HCT116 (cell line): ENCODE measurements around the gene DLG5. TPM values are rescaled to one million over a fixed set of nuclear protein-coding genes. Genes with fewer than 3 reads are reported as not detected.

Source experiments
- ATAC-seq: fragments of 200-7000 bp; cut with Tn5 transposase; 2 replicates; pipeline ENCODE4 v1.9.1; 2020; ENCODE audit warnings: mild to moderate bottlenecking, moderate library complexity
- BruUV-seq: library from RNA; stranded (reverse); fragments of 400-500 nt; replicated peaks from 2 replicates; lab custom pipeline; 2021; lab: Mats Ljungman, UMichigan
- CTCF ChIA-PET: fragments of 300-600 bp; sonication (Branson Sonifier 250); formaldehyde crosslinking; loops from one replicate; lab custom pipeline; 2021; ENCODE audit warnings: antibody characterized with exemption; lab: Charles Lee
- POLR2A ChIA-PET: fragments of 300-600, 350-600 bp; sonication (Branson Sonifier 250); formaldehyde crosslinking; loops from one replicate; lab custom pipeline; 2021; ENCODE audit warnings: antibody characterized with exemption; lab: Charles Lee
- RAD21 ChIA-PET, 2 experiments: fragments of 300-600 bp; sonication (Branson Sonifier 250); formaldehyde crosslinking; loops; one replicate each; lab custom pipeline; 2023; ENCODE audit warnings: low total read pairs in 2 of 2; ENCODE audit not compliant: uncharacterized antibody in 2 of 2, unreplicated experiment in 2 of 2, low non-redundant PET in 1 of 2; lab: Charles Lee
- DNase-seq: peaks from one replicate; pipeline ENCODE4 v3.0.0-alpha.2; 2010; ENCODE audit warnings: low read depth, low spot score
- H2AFZ ChIP-seq: fragments of 200-600 bp; shearing (Covaris generic), sonication (generic); 2 replicates; pipeline ENCODE4 v1.6.1; 2017; ENCODE audit warnings: low read depth, mixed run types, mixed read lengths, antibody characterized with exemption, low read length; ENCODE audit not compliant: poor library complexity, severe bottlenecking
- H3K27ac ChIP-seq: 2 replicates; pipeline ENCODE4 v1.5.1; 2012; ENCODE audit warnings: low read depth, low read length
- H3K27me3 ChIP-seq: fragments of 200-600 bp; sonication (generic); 2 replicates; pipeline ENCODE4 v1.6.1; 2016; ENCODE audit warnings: mixed run types, low read length, mixed read lengths; ENCODE audit not compliant: insufficient read depth
- H3K36me3 ChIP-seq, 2 experiments: fragments of 200-500 bp in 1 of 2; fragments of 200-600 bp in 1 of 2; sonication (Bioruptor generic) in 1 of 2; sonication (generic) in 1 of 2; 2 replicates each; pipeline versions ENCODE4 v1.5.1 to v1.6.1; 2014 to 2016; ENCODE audit warnings: low read length in 2 of 2, inconsistent platforms in 1 of 2, mixed read lengths in 1 of 2, mixed run types in 1 of 2; ENCODE audit not compliant: insufficient read depth in 2 of 2, control insufficient read depth in 1 of 2
- H3K4me1 ChIP-seq, 2 experiments: fragments of 200-600 bp in 1 of 2; sonication (generic) in 1 of 2; 2 replicates each; pipeline versions ENCODE4 v1.5.1 to v1.6.1; 2012 to 2017; ENCODE audit warnings: low read length in 2 of 2, inconsistent platforms in 1 of 2, mild to moderate bottlenecking in 1 of 2, mixed read lengths in 1 of 2, mixed run types in 1 of 2, moderate library complexity in 1 of 2; ENCODE audit not compliant: insufficient read depth in 2 of 2, control insufficient read depth in 1 of 2
- H3K4me2 ChIP-seq: fragments of 200-600 bp; sonication (generic); 2 replicates; pipeline ENCODE4 v1.6.1; 2017; ENCODE audit warnings: mixed run types, low read length, mixed read lengths
- H3K4me3 ChIP-seq, 2 experiments: fragments of 200-600 bp in 1 of 2; sonication (generic) in 1 of 2; replicated peaks in 1 of 2; 2 replicates each; pipeline ENCODE4 v1.5.1; 2011 to 2016; ENCODE audit warnings: low read length in 2 of 2, control low read depth in 1 of 2, low read depth in 1 of 2, mild to moderate bottlenecking in 1 of 2, mixed read lengths in 1 of 2, mixed run types in 1 of 2
- H3K79me2 ChIP-seq: fragments of 200-600 bp; sonication (generic); 2 replicates; pipeline ENCODE4 v1.6.1; 2017; ENCODE audit warnings: mild to moderate bottlenecking, mixed run types, low read length, moderate library complexity, mixed read lengths; ENCODE audit not compliant: insufficient read depth
- H3K9ac ChIP-seq: fragments of 200-600 bp; sonication (generic); 2 replicates; pipeline ENCODE4 v1.6.1; 2016; ENCODE audit warnings: low read length, mixed read lengths
- H3K9me2 ChIP-seq: fragments of 200-600 bp; sonication (generic), shearing (Covaris generic); 2 replicates; pipeline ENCODE4 v1.6.1; 2017; ENCODE audit warnings: mixed run types, mild to moderate bottlenecking, moderate library complexity; ENCODE audit not compliant: insufficient read depth
- H3K9me3 ChIP-seq, 2 experiments: fragments of 200-500 bp in 1 of 2; fragments of 200-600 bp in 1 of 2; sonication (Bioruptor generic) in 1 of 2; sonication (generic) in 1 of 2; 2 replicates each; pipeline ENCODE4 v1.6.1; 2014 to 2017; ENCODE audit warnings: low read length in 2 of 2, mixed read lengths in 2 of 2, inconsistent platforms in 1 of 2, low read depth in 1 of 2, mild to moderate bottlenecking in 1 of 2, mixed run types in 1 of 2, moderate library complexity in 1 of 2; ENCODE audit not compliant: control insufficient read depth in 1 of 2, insufficient read depth in 1 of 2
- H4K20me1 ChIP-seq: fragments of 200-600 bp; sonication (generic), shearing (Covaris generic); 2 replicates; pipeline ENCODE4 v1.6.1; 2017; ENCODE audit warnings: mixed run types, mild to moderate bottlenecking, moderate library complexity; ENCODE audit not compliant: insufficient read depth
- CBX3 ChIP-seq: IDR thresholded peaks from 2 replicates; pipeline ENCODE4 v1.6.1; 2012; ENCODE audit warnings: low read depth
- CEBPB ChIP-seq: IDR thresholded peaks from 2 replicates; pipeline ENCODE4 v1.6.1; 2012; ENCODE audit warnings: low read depth
- EGR1 ChIP-seq: IDR thresholded peaks from 2 replicates; pipeline ENCODE4 v1.6.1; 2012; ENCODE audit warnings: low read depth
- EZH2 ChIP-seq: fragments of 200-600 bp; sonication (generic); IDR thresholded peaks from 2 replicates; pipeline ENCODE4 v1.6.1; 2017; ENCODE audit warnings: antibody characterized with exemption, mixed run types
- FOSL1 ChIP-seq: IDR thresholded peaks from 2 replicates; pipeline ENCODE4 v1.6.1; 2012; ENCODE audit warnings: low read depth
- JUND ChIP-seq: IDR thresholded peaks from 2 replicates; pipeline ENCODE4 v1.6.1; 2012
- POLR2A ChIP-seq: IDR thresholded peaks from 2 replicates; pipeline ENCODE4 v1.7.0; 2011; ENCODE audit warnings: borderline replicate concordance; ENCODE audit not compliant: insufficient read depth, insufficient read length; ENCODE audit errors: extremely low read depth
- POLR2AphosphoS5 ChIP-seq: IDR thresholded peaks from 2 replicates; pipeline ENCODE4 v1.6.1; 2011; ENCODE audit warnings: mild to moderate bottlenecking, low read depth, low read length, moderate library complexity
- RAD21 ChIP-seq: IDR thresholded peaks from 2 replicates; pipeline ENCODE4 v1.6.1; 2012; ENCODE audit warnings: low read depth, mild to moderate bottlenecking
- SIN3A ChIP-seq: IDR thresholded peaks from 2 replicates; pipeline ENCODE4 v1.6.1; 2012; ENCODE audit warnings: low read depth
- SP1 ChIP-seq: IDR thresholded peaks from 2 replicates; pipeline ENCODE4 v1.6.1; 2012; ENCODE audit warnings: low read depth
- SRF ChIP-seq: IDR thresholded peaks from 2 replicates; pipeline ENCODE4 v1.6.1; 2012; ENCODE audit warnings: low read depth
- TCF7L2 ChIP-seq: IDR thresholded peaks from 2 replicates; pipeline ENCODE4 v1.7.0; 2011; ENCODE audit warnings: borderline replicate concordance, inconsistent platforms; ENCODE audit not compliant: insufficient read depth, insufficient read length; ENCODE audit errors: extremely low read depth
- YY1 ChIP-seq: IDR thresholded peaks from 2 replicates; pipeline ENCODE4 v1.6.1; 2011; ENCODE audit warnings: low read length, low read depth, moderate library complexity, mild to moderate bottlenecking; ENCODE audit not compliant: insufficient replicate concordance; ENCODE audit errors: extremely low read depth
- ZFX ChIP-seq: fragments of 450-650 bp; IDR thresholded peaks from 2 replicates; pipeline ENCODE4 v1.6.1; 2017
- ZNF274 ChIP-seq: fragments of 200-500 bp; sonication (Bioruptor generic); IDR thresholded peaks from 2 replicates; pipeline ENCODE4 v1.6.1; 2014; ENCODE audit warnings: mild to moderate bottlenecking, low read depth, low read length, inconsistent platforms
- intact Hi-C: fragments of 100-400 bp; cut with micrococcal nuclease; formaldehyde crosslinking; loops from 2 replicates; pipeline ENCODE4 v1.10.0; 2022
- total RNA-seq: library from RNA; stranded (reverse); gene quantifications from one replicate; pipeline ENCODE4 v1.2.1, GENCODE V29; 2021; ENCODE audit not compliant: unreplicated experiment
- TF ChIP-seq, protein P1 (sequence below): IDR thresholded peaks from 2 replicates; pipeline ENCODE4 v1.6.1; 2012
- TF ChIP-seq, protein P2 (sequence below): IDR thresholded peaks from 2 replicates; pipeline ENCODE4 v1.6.1; 2011; ENCODE audit warnings: mild to moderate bottlenecking, low read length, moderate library complexity; ENCODE audit not compliant: insufficient replicate concordance; ENCODE audit errors: extremely low read depth
- TF ChIP-seq, protein P3 (sequence below): IDR thresholded peaks from 2 replicates; pipeline ENCODE4 v1.6.1; 2012; ENCODE audit warnings: low read depth
- TF ChIP-seq, protein P4 (sequence below): IDR thresholded peaks from 2 replicates; pipeline ENCODE4 v1.6.1; 2012

The DLG5 gene
- total RNA-seq, 1 experiment from 2014 or later = 44.8 TPM

DNA sequence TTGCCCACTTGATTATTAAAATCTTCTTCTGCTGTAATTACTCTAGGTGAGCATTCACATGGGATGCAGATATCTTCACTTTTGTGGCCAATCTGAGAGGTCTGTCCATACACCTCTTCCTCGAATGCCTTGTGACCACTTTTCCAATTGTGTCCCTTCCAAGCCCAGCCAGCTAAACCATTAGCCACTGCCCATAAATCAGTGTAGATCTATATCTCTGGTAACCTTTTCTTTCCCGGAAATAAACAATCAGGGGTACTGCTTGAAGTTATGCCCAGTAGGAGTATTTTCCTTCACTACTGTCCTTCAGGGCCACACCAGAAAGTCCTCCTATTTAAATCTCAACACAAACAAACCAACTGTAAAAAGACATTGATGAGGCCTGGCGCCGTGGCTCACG, 184.4 kb downstream of the DLG5 start (continued):
- TF ChIP-seq CEBPB = no peak
- TF ChIP-seq, protein P1, sequence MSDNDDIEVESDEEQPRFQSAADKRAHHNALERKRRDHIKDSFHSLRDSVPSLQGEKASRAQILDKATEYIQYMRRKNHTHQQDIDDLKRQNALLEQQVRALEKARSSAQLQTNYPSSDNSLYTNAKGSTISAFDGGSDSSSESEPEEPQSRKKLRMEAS = no peak
- TF ChIP-seq, protein P2, sequence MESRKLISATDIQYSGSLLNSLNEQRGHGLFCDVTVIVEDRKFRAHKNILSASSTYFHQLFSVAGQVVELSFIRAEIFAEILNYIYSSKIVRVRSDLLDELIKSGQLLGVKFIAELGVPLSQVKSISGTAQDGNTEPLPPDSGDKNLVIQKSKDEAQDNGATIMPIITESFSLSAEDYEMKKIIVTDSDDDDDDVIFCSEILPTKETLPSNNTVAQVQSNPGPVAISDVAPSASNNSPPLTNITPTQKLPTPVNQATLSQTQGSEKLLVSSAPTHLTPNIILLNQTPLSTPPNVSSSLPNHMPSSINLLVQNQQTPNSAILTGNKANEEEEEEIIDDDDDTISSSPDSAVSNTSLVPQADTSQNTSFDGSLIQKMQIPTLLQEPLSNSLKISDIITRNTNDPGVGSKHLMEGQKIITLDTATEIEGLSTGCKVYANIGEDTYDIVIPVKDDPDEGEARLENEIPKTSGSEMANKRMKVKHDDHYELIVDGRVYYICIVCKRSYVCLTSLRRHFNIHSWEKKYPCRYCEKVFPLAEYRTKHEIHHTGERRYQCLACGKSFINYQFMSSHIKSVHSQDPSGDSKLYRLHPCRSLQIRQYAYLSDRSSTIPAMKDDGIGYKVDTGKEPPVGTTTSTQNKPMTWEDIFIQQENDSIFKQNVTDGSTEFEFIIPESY = no peak

DNA sequence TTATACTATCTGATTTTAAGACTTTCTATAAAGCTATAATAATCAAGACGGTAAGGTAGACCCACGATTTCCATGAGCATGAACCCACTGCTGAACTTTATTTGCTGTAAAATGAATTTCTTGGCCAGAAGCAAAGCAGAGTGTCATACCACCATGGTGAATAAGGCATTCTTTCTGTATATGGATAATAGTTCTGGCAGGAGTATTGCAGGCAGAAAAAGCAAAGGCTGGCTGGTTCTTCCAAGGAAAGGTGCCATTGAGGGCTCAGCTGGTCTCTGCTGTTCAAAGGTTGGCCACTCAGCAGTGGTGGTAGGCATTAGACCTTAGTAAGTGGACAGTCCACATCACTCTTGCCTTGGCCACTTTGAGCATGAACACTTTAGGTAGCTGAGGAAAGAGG, 184.8 kb downstream of the DLG5 start:
- POLR2A ChIA-PET = no interaction called here
- Histone ChIP-seq H3K27me3 (no peaks in the 10 kb centered on the region), H2AFZ (no peak overlapping the region), H3K4me2 (no peak overlapping the region), H3K9ac (no peak overlapping the region), H3K27ac (no peak overlapping the region), H3K36me3 (no peaks in the 10 kb centered on the region), H3K4me3 (no peak overlapping the region), H3K9me3 (no peaks in the 10 kb centered on the region), H3K9me2 (no peaks in the 10 kb centered on the region), H3K4me1 (peaks cover 0 to 7% of the 10 kb centered on the region in 2 experiments; a peak in 2 of 4 replicates), H3K79me2 (no peaks in the 10 kb centered on the region), H4K20me1 (no peaks in the 10 kb centered on the region)
- TF ChIP-seq SIN3A (no peak), POLR2AphosphoS5 (no peak), ZNF274 (no peak), FOSL1 (no peak), YY1 (no peak), SRF (no peak), JUND (no peak), TCF7L2 (no peak), EZH2 (no peak), CEBPB (no peak), RAD21 (no peak), CBX3 (no peak), SP1 (no peak), POLR2A (no peak), EGR1 (no peak), ZFX (no peak)
- TF ChIP-seq, protein P3, sequence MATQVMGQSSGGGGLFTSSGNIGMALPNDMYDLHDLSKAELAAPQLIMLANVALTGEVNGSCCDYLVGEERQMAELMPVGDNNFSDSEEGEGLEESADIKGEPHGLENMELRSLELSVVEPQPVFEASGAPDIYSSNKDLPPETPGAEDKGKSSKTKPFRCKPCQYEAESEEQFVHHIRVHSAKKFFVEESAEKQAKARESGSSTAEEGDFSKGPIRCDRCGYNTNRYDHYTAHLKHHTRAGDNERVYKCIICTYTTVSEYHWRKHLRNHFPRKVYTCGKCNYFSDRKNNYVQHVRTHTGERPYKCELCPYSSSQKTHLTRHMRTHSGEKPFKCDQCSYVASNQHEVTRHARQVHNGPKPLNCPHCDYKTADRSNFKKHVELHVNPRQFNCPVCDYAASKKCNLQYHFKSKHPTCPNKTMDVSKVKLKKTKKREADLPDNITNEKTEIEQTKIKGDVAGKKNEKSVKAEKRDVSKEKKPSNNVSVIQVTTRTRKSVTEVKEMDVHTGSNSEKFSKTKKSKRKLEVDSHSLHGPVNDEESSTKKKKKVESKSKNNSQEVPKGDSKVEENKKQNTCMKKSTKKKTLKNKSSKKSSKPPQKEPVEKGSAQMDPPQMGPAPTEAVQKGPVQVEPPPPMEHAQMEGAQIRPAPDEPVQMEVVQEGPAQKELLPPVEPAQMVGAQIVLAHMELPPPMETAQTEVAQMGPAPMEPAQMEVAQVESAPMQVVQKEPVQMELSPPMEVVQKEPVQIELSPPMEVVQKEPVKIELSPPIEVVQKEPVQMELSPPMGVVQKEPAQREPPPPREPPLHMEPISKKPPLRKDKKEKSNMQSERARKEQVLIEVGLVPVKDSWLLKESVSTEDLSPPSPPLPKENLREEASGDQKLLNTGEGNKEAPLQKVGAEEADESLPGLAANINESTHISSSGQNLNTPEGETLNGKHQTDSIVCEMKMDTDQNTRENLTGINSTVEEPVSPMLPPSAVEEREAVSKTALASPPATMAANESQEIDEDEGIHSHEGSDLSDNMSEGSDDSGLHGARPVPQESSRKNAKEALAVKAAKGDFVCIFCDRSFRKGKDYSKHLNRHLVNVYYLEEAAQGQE = no peak
- TF ChIP-seq, protein P2 = no peak
- TF ChIP-seq, protein P4, sequence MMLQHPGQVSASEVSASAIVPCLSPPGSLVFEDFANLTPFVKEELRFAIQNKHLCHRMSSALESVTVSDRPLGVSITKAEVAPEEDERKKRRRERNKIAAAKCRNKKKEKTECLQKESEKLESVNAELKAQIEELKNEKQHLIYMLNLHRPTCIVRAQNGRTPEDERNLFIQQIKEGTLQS = no peak
- DNase-seq = no peak
- RAD21 ChIA-PET = no interaction called here
- BruUV-seq = no TSS peak
- CTCF ChIA-PET = no interaction called here
- ATAC-seq = no peak
- intact Hi-C loops = no loop called here
